CD4-positive, alpha-beta memory T cell (primary cell): Measurements from ENCODE around the gene CPLX3. TPM values are rescaled to one million over a fixed set of nuclear protein-coding genes. Genes with fewer than 3 reads are reported as not detected.
A peak's percentile ranks its signal among the peaks of the same experiment; 100 is the strongest.

Experiments used
- CTCF ChIA-PET: fragments of 350-600 bp; sonication (Branson Sonifier 250); formaldehyde crosslinking; loops from one replicate; lab custom pipeline; 2021; ENCODE audit warnings: inconsistent platforms; ENCODE audit not compliant: partially characterized antibody; lab: Charles Lee
- POLR2A ChIA-PET: fragments of 350-600 bp; sonication (Branson Sonifier 250); formaldehyde crosslinking; loops from one replicate; lab custom pipeline; 2021; ENCODE audit not compliant: partially characterized antibody; lab: Charles Lee
- DNase-seq, 5 donors: peaks; one replicate each; pipeline versions ENCODE4 v3.0.0 to v3.0.0-alpha.2; 2020 to 2022; ENCODE audit warnings: mixed read lengths in 1 of 5
- H3K27ac ChIP-seq: one replicate; pipeline ENCODE4 v1.7.0; 2013; ENCODE audit warnings: low read depth, low read length
- H3K27me3 ChIP-seq: 2 replicates; pipeline ENCODE4 v1.7.0; 2013; ENCODE audit warnings: mild to moderate bottlenecking, low read length, moderate library complexity; ENCODE audit not compliant: insufficient read depth
- H3K36me3 ChIP-seq: 2 replicates; pipeline ENCODE4 v1.7.0; 2013; ENCODE audit warnings: mild to moderate bottlenecking, low read length, moderate library complexity; ENCODE audit not compliant: insufficient read depth
- H3K4me1 ChIP-seq: 2 replicates; pipeline ENCODE4 v1.7.0; 2013; ENCODE audit warnings: mild to moderate bottlenecking, low read length, moderate library complexity; ENCODE audit not compliant: insufficient read depth
- H3K4me3 ChIP-seq, 2 donors: one replicate each; pipeline ENCODE4 v1.7.0; 2013; ENCODE audit warnings: low read length in 2 of 2, mild to moderate bottlenecking in 1 of 2
- H3K9me3 ChIP-seq, 2 donors: one replicate each; pipeline ENCODE4 v1.7.0; 2013; ENCODE audit warnings: low read length in 2 of 2, control low read depth in 1 of 2; ENCODE audit not compliant: control insufficient read depth in 1 of 2
- H3K27ac Mint-ChIP-seq, 7 donors: one replicate each; pipeline ENCODE4 v1.8.0; 2020 to 2021; ENCODE audit warnings: mixed read lengths in 7 of 7, mild to moderate bottlenecking in 6 of 7, inconsistent platforms in 3 of 7, moderate library complexity in 3 of 7
- H3K27me3 Mint-ChIP-seq, 2 donors: one replicate each; pipeline ENCODE4 v1.8.0; 2020 to 2021; ENCODE audit warnings: mixed read lengths in 2 of 2
- H3K36me3 Mint-ChIP-seq, 2 donors: one replicate each; pipeline ENCODE4 v1.8.0; 2020 to 2021; ENCODE audit warnings: mixed read lengths in 2 of 2, inconsistent platforms in 1 of 2, mild to moderate bottlenecking in 1 of 2
- H3K4me1 Mint-ChIP-seq, 4 donors: one replicate each; pipeline ENCODE4 v1.8.0; 2020 to 2021; ENCODE audit warnings: mixed read lengths in 4 of 4, mild to moderate bottlenecking in 1 of 4
- H3K4me3 Mint-ChIP-seq, 8 donors: one replicate each; pipeline ENCODE4 v1.8.0; 2020 to 2021; ENCODE audit warnings: mixed read lengths in 8 of 8, mild to moderate bottlenecking in 7 of 8, moderate library complexity in 6 of 8, inconsistent platforms in 3 of 8
- H3K9me3 Mint-ChIP-seq, 8 donors: one replicate each; pipeline ENCODE4 v1.8.0; 2020 to 2021; ENCODE audit warnings: mixed read lengths in 8 of 8, mild to moderate bottlenecking in 5 of 8, inconsistent platforms in 3 of 8, moderate library complexity in 1 of 8
- intact Hi-C: fragments of 100-400 bp; cut with micrococcal nuclease; formaldehyde crosslinking; loops from one replicate; pipeline ENCODE4 v1.15.1; 2023
- polyA plus RNA-seq, 2 donors: library from polyadenylated mRNA; unstranded; fragments of 300-500 nt; fragmentation: Illumina TruSeq; gene quantifications; one replicate each; pipeline ENCODE4 v1.2.3, GENCODE V29; 2021
- total RNA-seq, 2 experiments: library from RNA; stranded (reverse); gene quantifications; one replicate each; pipeline ENCODE4 v1.2.3, GENCODE V29; 2021

CPLX3 gene
- total and polyA plus RNA-seq, 4 experiments from 2014 or later, result not detected

GRCh38 chr15:74791667-74792066 is 34.8 kb upstream of the CPLX3 start:
- peaks cover 11% of the 10 kb centered on the region for H3K36me3 ChIP-seq
- no peaks in the 10 kb centered on the region for H3K9me3 ChIP-seq
- H3K27me3 ChIP-seq, result no peaks in the 10 kb centered on the region
- ChIA-PET POLR2A (interaction anchor here (0.8 to 24.9 kb wide), 4 partner anchors 2 to 110 kb away, joined by 3 to 1342 read pairs (median 694); partner anchors contain the start of gene CSK), CTCF (interaction anchor here (1.0 to 36.4 kb wide), 6 partner anchors 3 to 174 kb away, joined by 3 to 1908 read pairs (median 46); partner anchors contain the start of genes CSK, LMAN1L and RPP25)
- no peaks in the 10 kb centered on the region for H3K9me3 Mint-ChIP-seq
- peak overlapping the region in 1 of 2 donors; percentile 17 for H3K4me3 ChIP-seq
- intact Hi-C loops, result no loop called here
- DNase-seq, result no peak
- H3K27ac Mint-ChIP-seq, result peak overlapping the region; percentile 82 to 99 (median 93)
- peaks cover 56 to 96% (median 82%) of the 10 kb centered on the region in 4 donors for H3K4me1 Mint-ChIP-seq
- no peaks in the 10 kb centered on the region for H3K27me3 Mint-ChIP-seq
- H3K36me3 Mint-ChIP-seq, result peaks cover 15 to 49% of the 10 kb centered on the region in 2 donors
- peak overlapping the region in 7 of 8 donors; percentile 70 to 96 (median 75) for H3K4me3 Mint-ChIP-seq
- peaks cover 99% of the 10 kb centered on the region for H3K4me1 ChIP-seq
- H3K27ac ChIP-seq, result peak overlapping the region; percentile 56

GRCh38 chr15:74792227-74793016 is 34.0 kb upstream of the CPLX3 start:
- intact Hi-C loops, result loop anchor here (1.0 kb wide), 2 partner anchors 11 to 21 kb away; no protein-coding TSS in a partner anchor
- H3K36me3 ChIP-seq, result peaks cover 11% of the 10 kb centered on the region
- Mint-ChIP-seq H3K4me3 (peak overlapping the region; percentile 70 to 96 (median 75)), H3K27ac (peak overlapping the region; percentile 82 to 95 (median 92)), H3K36me3 (peaks cover 15 to 50% of the 10 kb centered on the region in 2 donors), H3K4me1 (peaks cover 59 to 94% (median 78%) of the 10 kb centered on the region in 4 donors), H3K27me3 (no peaks in the 10 kb centered on the region), H3K9me3 (no peaks in the 10 kb centered on the region)
- H3K27ac ChIP-seq, result peak overlapping the region; percentile 56
- no peak for DNase-seq
- H3K27me3 ChIP-seq, result no peaks in the 10 kb centered on the region
- peaks cover 99% of the 10 kb centered on the region for H3K4me1 ChIP-seq
- H3K4me3 ChIP-seq, result peak overlapping the region in 1 of 2 donors; percentile 17
- CTCF ChIA-PET, result interaction anchor here (0.8 to 36.4 kb wide), 11 partner anchors 3 to 250 kb away, joined by 3 to 1908 read pairs (median 9); partner anchors contain the start of genes CSK, LMAN1L, RPP25 and ULK3
- H3K9me3 ChIP-seq, result no peaks in the 10 kb centered on the region
- POLR2A ChIA-PET, result interaction anchor here (0.9 to 24.9 kb wide), 10 partner anchors 2 to 177 kb away, joined by 3 to 1342 read pairs (median 5); partner anchors contain the start of genes CLK3, COX5A, CSK and FAM219B

GRCh38 chr15:74793135-74794028 is 33.0 kb upstream of the CPLX3 start:
- DNase-seq, result peak; percentile 70 to 83 (median 75)
- no peaks in the 10 kb centered on the region for H3K27me3 ChIP-seq
- H3K9me3 Mint-ChIP-seq, result no peaks in the 10 kb centered on the region
- peaks cover 61 to 94% (median 77%) of the 10 kb centered on the region in 4 donors for H3K4me1 Mint-ChIP-seq
- intact Hi-C loops, result loop anchor here (1.0 kb wide), 2 partner anchors 12 to 22 kb away; no protein-coding TSS in a partner anchor
- H3K9me3 ChIP-seq, result no peaks in the 10 kb centered on the region
- H3K4me3 Mint-ChIP-seq, result peak overlapping the region; percentile 6 to 96 (median 75)
- peak overlapping the region; percentile 56 for H3K27ac ChIP-seq
- ChIA-PET CTCF (interaction anchor here (0.6 to 36.4 kb wide), 16 partner anchors 2 to 251 kb away, joined by 3 to 1908 read pairs (median 4); partner anchors contain the start of genes CSK, CYP1A1, LMAN1L and ULK3), POLR2A (interaction anchor here (0.9 to 23.0 kb wide), 14 partner anchors 9 to 659 kb away, joined by 3 to 1342 read pairs (median 4); partner anchors contain the start of genes CLK3, COX5A, CSK and FAM219B)
- H3K4me3 ChIP-seq, result peak overlapping the region; percentile 17 to 24
- no peaks in the 10 kb centered on the region for H3K27me3 Mint-ChIP-seq
- peak overlapping the region; percentile 80 to 95 (median 90) for H3K27ac Mint-ChIP-seq
- peaks cover 17% of the 10 kb centered on the region for H3K36me3 ChIP-seq
- peaks cover 99% of the 10 kb centered on the region for H3K4me1 ChIP-seq
- H3K36me3 Mint-ChIP-seq, result peaks cover 18 to 54% of the 10 kb centered on the region in 2 donors

GRCh38 chr15:74794248-74794969 is 32.0 kb upstream of the CPLX3 start:
- Mint-ChIP-seq H3K27me3 (no peaks in the 10 kb centered on the region), H3K9me3 (no peaks in the 10 kb centered on the region), H3K4me3 (peak overlapping the region in 6 of 8 donors; percentile 58 to 83 (median 73)), H3K36me3 (peaks cover 18 to 56% of the 10 kb centered on the region in 2 donors), H3K4me1 (peaks cover 58 to 94% (median 76%) of the 10 kb centered on the region in 4 donors), H3K27ac (peak overlapping the region; percentile 68 to 92 (median 88))
- POLR2A ChIA-PET, result interaction anchor here (1.0 to 23.0 kb wide), 9 partner anchors 12 to 658 kb away, joined by 3 to 1342 read pairs (median 4); partner anchors contain the start of genes CSK, FAM219B, RPP25 and SIN3A
- peaks cover 99% of the 10 kb centered on the region for H3K4me1 ChIP-seq
- H3K4me3 ChIP-seq, result no peak overlapping the region
- H3K27me3 ChIP-seq, result no peaks in the 10 kb centered on the region
- CTCF ChIA-PET, result interaction anchor here (0.5 to 36.4 kb wide), 15 partner anchors 1 to 161 kb away, joined by 3 to 1908 read pairs (median 5); partner anchors contain the start of genes CSK, CYP1A1, LMAN1L and ULK3
- intact Hi-C loops, result no loop called here
- no peaks in the 10 kb centered on the region for H3K9me3 ChIP-seq
- no peak for DNase-seq
- H3K36me3 ChIP-seq, result peaks cover 27% of the 10 kb centered on the region
- peak overlapping the region; percentile 56 for H3K27ac ChIP-seq

- H3K27ac ChIP-seq, result peak overlapping the region; percentile 56
- H3K36me3 ChIP-seq, result peaks cover 33% of the 10 kb centered on the region
- POLR2A ChIA-PET, result interaction anchor here (1.2 to 23.0 kb wide), 5 partner anchors 11 to 657 kb away, joined by 3 to 1342 read pairs (median 5); partner anchors contain the start of genes CSK, FAM219B and SIN3A
- no peak overlapping the region for H3K4me3 ChIP-seq
- H3K27me3 ChIP-seq, result no peaks in the 10 kb centered on the region
- no peaks in the 10 kb centered on the region for H3K9me3 ChIP-seq
- no peak for DNase-seq
- peaks cover 99% of the 10 kb centered on the region for H3K4me1 ChIP-seq
- Mint-ChIP-seq H3K4me3 (peak overlapping the region in 7 of 8 donors; percentile 49 to 83 (median 73)), H3K4me1 (peaks cover 58 to 94% (median 76%) of the 10 kb centered on the region in 4 donors), H3K27me3 (no peaks in the 10 kb centered on the region), H3K27ac (peak overlapping the region; percentile 68 to 92 (median 88)), H3K36me3 (peaks cover 19 to 59% of the 10 kb centered on the region in 2 donors), H3K9me3 (no peaks in the 10 kb centered on the region)
- intact Hi-C loops, result no loop called here
- CTCF ChIA-PET, result interaction anchor here (1.2 to 36.4 kb wide), 7 partner anchors 11 to 162 kb away, joined by 3 to 1908 read pairs (median 9); partner anchors contain the start of genes CSK and CYP1A1
Observed at GRCh38 chr15:74794970-74795349, 31.5 kb upstream of the CPLX3 start.
